Measurements from ENCODE around the gene ZNF716. TPM values are rescaled to one million over a fixed set of nuclear protein-coding genes. Genes with fewer than 3 reads are reported as not detected.

The ZNF716 gene
- total RNA-seq, 1 donor from 2014 or later, result not detected

DNA sequence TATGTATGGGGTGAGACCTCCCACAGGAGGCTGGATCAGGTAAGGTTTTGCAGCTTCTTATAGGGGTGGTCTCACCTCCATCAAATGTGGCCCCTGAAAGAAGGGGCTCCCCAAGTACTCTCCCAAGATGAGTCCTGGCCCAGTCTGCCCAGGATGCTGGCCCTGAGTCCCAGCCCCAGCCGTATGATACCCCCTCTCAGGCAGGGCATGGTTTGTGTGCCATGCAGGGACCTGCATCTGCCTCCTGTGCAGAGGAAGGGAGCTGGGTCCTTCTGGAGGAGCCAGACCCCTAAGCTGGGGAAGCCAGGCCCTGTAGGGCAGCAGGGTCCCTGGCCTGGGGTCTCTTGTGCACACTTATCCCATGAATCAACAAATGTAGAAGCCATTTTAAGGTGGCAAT, 35.1 kb upstream of the ZNF716 start:
- ATAC-seq (no peak), DNase-seq (no peak)
- H3K9me3 ChIP-seq, result no peaks in the 10 kb centered on the region
- no peaks in the 10 kb centered on the region for H3K4me1 ChIP-seq
- no peak for TF ChIP-seq CTCF (IDR thresholded peaks at IDR 0.05)
- intact Hi-C loops (cut with DNase I), result no loop called here
- H3K27ac ChIP-seq, result no peak overlapping the region
- H3K27me3 ChIP-seq (ENCODE audit: low read depth), result no peaks in the 10 kb centered on the region
- H3K36me3 ChIP-seq, result no peaks in the 10 kb centered on the region
- no peak overlapping the region for H3K4me3 ChIP-seq

GRCh38 chr7:57415326-57415725, 34.7 kb upstream of the ZNF716 start:
- H3K36me3 ChIP-seq, result no peaks in the 10 kb centered on the region
- TF ChIP-seq CTCF (IDR thresholded peaks at IDR 0.05), result no peak
- H3K9me3 ChIP-seq, result no peaks in the 10 kb centered on the region
- intact Hi-C loops (cut with DNase I), result no loop called here
- no peaks in the 10 kb centered on the region for H3K27me3 ChIP-seq (ENCODE audit: low read depth)
- no peaks in the 10 kb centered on the region for H3K4me1 ChIP-seq
- H3K27ac ChIP-seq, result no peak overlapping the region
- ATAC-seq (no peak), DNase-seq (no peak)
- H3K4me3 ChIP-seq, result no peak overlapping the region

DNA sequence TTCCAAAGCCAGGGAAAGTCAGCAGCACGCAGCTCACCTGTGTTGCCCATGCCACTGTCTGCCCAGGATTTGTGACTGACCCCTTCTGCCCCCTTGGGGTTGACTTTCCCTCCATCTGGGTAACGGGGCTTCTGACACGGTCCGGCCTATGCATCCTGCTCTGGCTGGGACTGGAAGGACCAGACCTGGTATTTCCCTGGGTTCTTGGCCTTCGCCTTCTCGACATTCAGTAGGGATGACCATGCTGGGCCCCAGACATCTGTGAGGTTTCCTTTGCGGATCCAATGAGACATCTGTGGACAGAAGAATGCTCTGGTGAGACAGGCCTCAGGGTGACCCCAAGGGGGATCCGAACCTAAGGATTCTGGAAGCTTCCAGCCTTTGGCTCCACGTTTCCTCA, 34.2 kb upstream of the ZNF716 start:
- ATAC-seq, result no peak
- Histone ChIP-seq H3K4me3 (no peak overlapping the region), H3K27me3 (ENCODE audit: low read depth) (no peaks in the 10 kb centered on the region), H3K36me3 (no peaks in the 10 kb centered on the region), H3K9me3 (no peaks in the 10 kb centered on the region), H3K27ac (no peak overlapping the region), H3K4me1 (no peaks in the 10 kb centered on the region)
- intact Hi-C loops (cut with DNase I), result no loop called here
- TF ChIP-seq CTCF (IDR thresholded peaks at IDR 0.05), result no peak
- no peak for DNase-seq

GRCh38 chr7:57416601-57417358, 33.2 kb upstream of the ZNF716 start:
- intact Hi-C loops (cut with DNase I), result no loop called here
- TF ChIP-seq CTCF (IDR thresholded peaks at IDR 0.05), result no peak
- Histone ChIP-seq H3K9me3 (no peaks in the 10 kb centered on the region), H3K36me3 (no peaks in the 10 kb centered on the region), H3K27me3 (ENCODE audit: low read depth) (no peaks in the 10 kb centered on the region), H3K4me3 (no peak overlapping the region), H3K27ac (no peak overlapping the region), H3K4me1 (no peaks in the 10 kb centered on the region)
- DNase-seq (no peak), ATAC-seq (no peak)

DNA sequence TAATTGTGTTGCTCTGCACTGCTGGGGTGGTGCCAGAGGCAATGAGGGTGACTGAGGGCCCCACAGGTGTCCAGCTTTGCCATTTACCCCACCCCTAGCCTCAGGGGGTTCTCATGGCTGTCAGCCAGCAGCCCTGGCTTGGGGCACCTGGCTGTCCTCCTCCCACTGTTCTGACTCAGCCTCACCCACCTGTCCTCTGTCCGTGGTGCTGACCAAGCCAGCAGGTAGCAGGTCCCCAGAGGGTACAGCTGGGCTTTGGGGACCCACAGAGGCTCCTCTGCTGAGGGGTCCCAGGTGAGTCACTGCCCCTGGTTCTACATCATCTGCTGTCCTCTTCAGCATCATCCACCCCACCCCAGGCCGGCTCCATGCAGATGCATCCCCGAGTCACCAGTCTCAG, 32.2 kb upstream of the ZNF716 start:
- Histone ChIP-seq H3K4me1 (no peaks in the 10 kb centered on the region), H3K27me3 (ENCODE audit: low read depth) (no peaks in the 10 kb centered on the region), H3K36me3 (no peaks in the 10 kb centered on the region), H3K27ac (no peak overlapping the region), H3K4me3 (no peak overlapping the region), H3K9me3 (no peaks in the 10 kb centered on the region)
- no peak for ATAC-seq
- intact Hi-C loops (cut with DNase I), result no loop called here
- no peak for DNase-seq
- no peak for TF ChIP-seq CTCF (IDR thresholded peaks at IDR 0.05)
